GM12878 (cell line): ENCODE results near the gene SCMH1. TPM values are rescaled to one million over a fixed set of nuclear protein-coding genes. Genes with fewer than 3 reads are reported as not detected.

Experiments used
- ATAC-seq: fragments of 200-7000 bp; cut with Tn5 transposase; 3 replicates; pipeline ENCODE4 v1.9.1; 2020; ENCODE audit warnings: mild to moderate bottlenecking, moderate library complexity
- BruUV-seq: library from RNA; stranded (reverse); fragments of 400-500 nt; replicated peaks from 2 replicates; lab custom pipeline; 2021; lab: Mats Ljungman, UMichigan
- CTCF ChIA-PET: fragments of 300-600 bp; sonication (Branson Sonifier 250); formaldehyde crosslinking; extraction: SDS; loops from one replicate; lab custom pipeline; 2021; ENCODE audit warnings: inconsistent platforms; lab: Yijun Ruan, JAX
- POLR2A ChIA-PET: fragments of 350-600 bp; formaldehyde crosslinking; extraction: SDS; loops from one replicate; lab custom pipeline; 2021; ENCODE audit warnings: inconsistent platforms; lab: Charles Lee
- RAD21 ChIA-PET: fragments of 300-600 bp; sonication (Branson Sonifier 250); formaldehyde crosslinking; loops from one replicate; lab custom pipeline; 2023; ENCODE audit warnings: antibody characterized with exemption; ENCODE audit not compliant: unreplicated experiment; lab: Charles Lee
- SMC1A ChIA-PET: fragments of 300-600 bp; sonication (Branson Sonifier 250); formaldehyde crosslinking; loops from one replicate; lab custom pipeline; 2023; ENCODE audit not compliant: unreplicated experiment, uncharacterized antibody; lab: Charles Lee
- DNase-seq: peaks from one replicate; pipeline ENCODE4 v3.0.0-alpha.2; 2011; ENCODE audit warnings: low read depth, low spot score
- FAIRE-seq: peaks from 3 replicates; lab custom pipeline; 2011; peaks lifted over from hg19 to GRCh38; lab: Jason Lieb, UNC
- H2AFZ ChIP-seq: 2 replicates; pipeline ENCODE4 v1.6.0; 2011; ENCODE audit warnings: low read depth, low read length, control low read depth; ENCODE audit not compliant: control insufficient read depth
- H3K27ac ChIP-seq: 2 replicates; pipeline ENCODE4 v1.5.1; 2011; ENCODE audit warnings: control low read depth; ENCODE audit not compliant: control insufficient read depth, insufficient read depth
- H3K27me3 ChIP-seq, 2 experiments: replicated peaks in 1 of 2; 2 replicates each; pipeline versions ENCODE4 v1.6.0 to v1.6.1; 2011; ENCODE audit warnings: low read length in 1 of 2; ENCODE audit not compliant: control insufficient read depth in 2 of 2, insufficient read depth in 2 of 2
- H3K36me3 ChIP-seq, 2 experiments: 2 replicates each; pipeline ENCODE4 v1.5.1; 2011; ENCODE audit warnings: low read length in 1 of 2; ENCODE audit not compliant: control insufficient read depth in 2 of 2, insufficient read depth in 2 of 2
- H3K4me1 ChIP-seq: 2 replicates; pipeline ENCODE4 v1.6.1; 2011; ENCODE audit warnings: mild to moderate bottlenecking, low read length, moderate library complexity, mixed read lengths; ENCODE audit not compliant: control insufficient read depth, insufficient read depth
- H3K4me2 ChIP-seq: 2 replicates; pipeline ENCODE4 v1.6.0; 2011; ENCODE audit warnings: control low read depth; ENCODE audit not compliant: control insufficient read depth, insufficient read depth
- H3K4me3 ChIP-seq: fragments of 200-600 bp; sonication (generic); 2 replicates; pipeline ENCODE4 v1.5.1; 2016
- H3K79me2 ChIP-seq: 2 replicates; pipeline ENCODE4 v1.6.0; 2011; ENCODE audit warnings: low read length; ENCODE audit not compliant: control insufficient read depth, insufficient read depth
- H3K9ac ChIP-seq: 2 replicates; pipeline ENCODE4 v1.8.0; 2011; ENCODE audit warnings: low read length, control low read depth, mixed read lengths; ENCODE audit not compliant: control insufficient read depth, insufficient read depth
- H3K9me3 ChIP-seq: replicated peaks from 3 replicates; pipeline ENCODE4 v1.5.1; 2011; ENCODE audit warnings: mild to moderate bottlenecking, low read length; ENCODE audit not compliant: control insufficient read depth, insufficient read depth
- H4K20me1 ChIP-seq: 2 replicates; pipeline ENCODE4 v1.6.0; 2011; ENCODE audit not compliant: control insufficient read depth, insufficient read depth
- HDAC2 ChIP-seq: fragments of 200-600 bp; sonication (generic); IDR thresholded peaks from 2 replicates; pipeline ENCODE4 v1.6.1; 2017
- IRF4 ChIP-seq: IDR thresholded peaks from 2 replicates; pipeline ENCODE4 v1.6.1; 2011; ENCODE audit warnings: low read depth, low read length
- NBN ChIP-seq: fragments of 450-650 bp; IDR thresholded peaks from 2 replicates; pipeline ENCODE4 v1.6.1; 2016
- NFIC ChIP-seq: IDR thresholded peaks from 2 replicates; pipeline ENCODE4 v1.6.1; 2012; ENCODE audit warnings: low read depth, mild to moderate bottlenecking, inconsistent platforms, low read length, moderate library complexity
- PAX5 ChIP-seq: IDR thresholded peaks from 2 replicates; pipeline ENCODE4 v1.6.1; 2011; ENCODE audit warnings: low read depth, low read length, borderline replicate concordance
- RELA ChIP-seq: fragments of 450-650 bp; IDR thresholded peaks from 2 replicates; pipeline ENCODE4 v1.8.0; 2014; ENCODE audit warnings: borderline replicate concordance; ENCODE audit not compliant: partially characterized antibody
- SMARCA5 ChIP-seq: fragments of 450-650 bp; IDR thresholded peaks from 2 replicates; pipeline ENCODE4 v1.6.1; 2017; ENCODE audit warnings: mild to moderate bottlenecking
- SMC3 ChIP-seq: IDR thresholded peaks from 2 replicates; pipeline ENCODE4 v1.6.1; 2011; ENCODE audit warnings: low read length, improper control_type of control experiment, borderline replicate concordance
- SUZ12 ChIP-seq: fragments of 200-600 bp; sonication (generic); IDR thresholded peaks from one replicate; pipeline ENCODE4 v1.6.1; 2018; ENCODE audit warnings: antibody characterized with exemption, mild to moderate bottlenecking; ENCODE audit not compliant: unreplicated experiment
- ZNF217 ChIP-seq: fragments of 450-650 bp; IDR thresholded peaks from 2 replicates; pipeline ENCODE4 v1.6.1; 2017; ENCODE audit warnings: antibody characterized with exemption, mild to moderate bottlenecking
- ZSCAN29 ChIP-seq: fragments of 450-650 bp; IDR thresholded peaks from 2 replicates; pipeline ENCODE4 v1.6.1; 2017; ENCODE audit warnings: mild to moderate bottlenecking, moderate library complexity
- WGBS: methylation state at CpG from one replicate; pipeline ENCODE4 v1.1.6; 2016; ENCODE audit warnings: low lambda C conversion rate; ENCODE audit not compliant: insufficient replicate concordance, insufficient coverage; ENCODE audit errors: missing lambda C conversion rate; 5-methylcytosine and 5-hydroxymethylcytosine counted together
- in situ Hi-C: fragments of 300-500 bp; cut with MboI; formaldehyde crosslinking; loops from 9 replicates; pipeline ENCODE4 v1.14.3; 2018; ENCODE audit warnings: mixed read lengths
- intact Hi-C: fragments of 100-400 bp; cut with micrococcal nuclease; formaldehyde crosslinking; loops from one replicate; pipeline ENCODE4 v1.14.2; 2022; ENCODE audit not compliant: unreplicated experiment
- polyA plus RNA-seq, 11 experiments: library from polyadenylated mRNA; depleted of rRNA in 4 of 11; unstranded in 6 of 11; stranded (reverse) in 5 of 11; fragments of >200 nt; fragmentation: Nextera tagmentation in 4 of 11; fragmentation: Illumina TruSeq in 1 of 11; extraction: Ambion mirVana in 4 of 11; extraction: Trizol in 1 of 11; gene quantifications; 1 replicate in 1 of 11; 2 replicates in 10 of 11; pipeline versions ENCODE4 v1.2.1 to v1.2.3, GENCODE V29; 2011 to 2016; ENCODE audit warnings: inconsistent platforms in 2 of 11, missing spikeins in 2 of 11, low read depth in 1 of 11
- total RNA-seq, 4 experiments: library from RNA; depleted of rRNA in 3 of 4; stranded (reverse); fragments of >200 nt in 3 of 4; fragmentation: Illumina TruSeq in 1 of 4; extraction: Trizol in 1 of 4; gene quantifications; 2 replicates each; pipeline versions ENCODE4 v1.2.1 to v1.2.3, GENCODE V29; 2013 to 2021
- TF ChIP-seq, protein P1 (sequence below): fragments of 450-650 bp; IDR thresholded peaks from 2 replicates; pipeline ENCODE4 v1.6.1; 2016; ENCODE audit warnings: mild to moderate bottlenecking
- TF ChIP-seq, protein P2 (sequence below): fragments of 450-650 bp; IDR thresholded peaks from 2 replicates; pipeline ENCODE4 v1.6.1; 2017; ENCODE audit warnings: antibody characterized with exemption, mild to moderate bottlenecking, moderate library complexity
- TF ChIP-seq, protein P3 (sequence below): IDR thresholded peaks from 2 replicates; pipeline ENCODE4 v1.6.1; 2012; ENCODE audit warnings: mild to moderate bottlenecking, low read depth, low read length

Gene SCMH1
- total and polyA plus RNA-seq, 10 of the 15 experiments (the other 5 are each of a cell fraction or from before 2014, with no cell fraction given) = 7.5 to 44.1 (median 27.8) TPM

DNA sequence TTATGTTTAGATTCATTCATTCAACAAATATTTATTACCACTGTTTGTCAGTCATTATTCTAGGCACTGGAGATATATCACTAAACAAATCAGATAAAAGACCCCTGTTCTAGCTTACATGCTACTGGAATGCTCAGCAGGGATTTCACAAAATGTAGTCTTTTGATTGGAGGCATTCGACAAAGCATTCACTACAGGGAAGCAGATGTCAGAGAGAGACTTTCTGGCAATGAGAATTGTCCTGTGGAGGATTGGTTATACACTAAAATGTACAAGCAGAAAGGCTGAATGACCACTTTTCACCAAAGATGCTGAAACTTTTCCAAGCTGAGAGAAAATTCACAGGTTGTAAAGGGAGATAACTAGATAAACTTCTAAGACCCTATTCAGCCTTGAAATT lies 57.7 kb downstream of the SCMH1 start:
- in situ Hi-C loops (no loop called here), intact Hi-C loops (no loop called here)
- DNase-seq (no peak), ATAC-seq (no peak), FAIRE-seq (no peak)
- no peaks in the 10 kb centered on the region for H3K27me3 ChIP-seq
- CTCF ChIA-PET = interaction anchor here (1.3 kb wide), 1 partner anchor 11 kb away, joined by 5 read pairs; no protein-coding TSS in a partner anchor
- POLR2A ChIA-PET = no interaction called here
- BruUV-seq = no TSS peak
- H3K4me3 ChIP-seq = no peak overlapping the region
- H3K79me2 ChIP-seq = no peaks in the 10 kb centered on the region; the same call in 1 of the 2 replicates
- no peak overlapping the region for H2AFZ ChIP-seq
- H3K27ac ChIP-seq = no peak overlapping the region
- H3K9ac ChIP-seq = no peak overlapping the region
- H3K36me3 ChIP-seq = peaks cover 0 to 6% of the 10 kb centered on the region in 2 experiments; a peak in 1 of 4 replicates
- SMC1A ChIA-PET = interaction anchor here (1.2 kb wide), 1 partner anchor 11 kb away, joined by 3 read pairs; no protein-coding TSS in a partner anchor
- H3K4me2 ChIP-seq = no peak overlapping the region
- H4K20me1 ChIP-seq = no peaks in the 10 kb centered on the region
- RAD21 ChIA-PET = no interaction called here
- WGBS = 100% methylated on average over 1 of the region's 1 CpG
- H3K4me1 ChIP-seq = no peaks in the 10 kb centered on the region
- H3K9me3 ChIP-seq = no peaks in the 10 kb centered on the region
- TF ChIP-seq SMC3 (no peak), HDAC2 (no peak), SUZ12 (no peak), IRF4 (no peak), PAX5 (no peak), SMARCA5 (no peak), NFIC (no peak), NBN (no peak), ZSCAN29 (no peak), RELA (no peak), ZNF217 (no peak)
- TF ChIP-seq, protein P1, sequence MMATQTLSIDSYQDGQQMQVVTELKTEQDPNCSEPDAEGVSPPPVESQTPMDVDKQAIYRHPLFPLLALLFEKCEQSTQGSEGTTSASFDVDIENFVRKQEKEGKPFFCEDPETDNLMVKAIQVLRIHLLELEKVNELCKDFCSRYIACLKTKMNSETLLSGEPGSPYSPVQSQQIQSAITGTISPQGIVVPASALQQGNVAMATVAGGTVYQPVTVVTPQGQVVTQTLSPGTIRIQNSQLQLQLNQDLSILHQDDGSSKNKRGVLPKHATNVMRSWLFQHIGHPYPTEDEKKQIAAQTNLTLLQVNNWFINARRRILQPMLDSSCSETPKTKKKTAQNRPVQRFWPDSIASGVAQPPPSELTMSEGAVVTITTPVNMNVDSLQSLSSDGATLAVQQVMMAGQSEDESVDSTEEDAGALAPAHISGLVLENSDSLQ = no peak
- TF ChIP-seq, protein P2, sequence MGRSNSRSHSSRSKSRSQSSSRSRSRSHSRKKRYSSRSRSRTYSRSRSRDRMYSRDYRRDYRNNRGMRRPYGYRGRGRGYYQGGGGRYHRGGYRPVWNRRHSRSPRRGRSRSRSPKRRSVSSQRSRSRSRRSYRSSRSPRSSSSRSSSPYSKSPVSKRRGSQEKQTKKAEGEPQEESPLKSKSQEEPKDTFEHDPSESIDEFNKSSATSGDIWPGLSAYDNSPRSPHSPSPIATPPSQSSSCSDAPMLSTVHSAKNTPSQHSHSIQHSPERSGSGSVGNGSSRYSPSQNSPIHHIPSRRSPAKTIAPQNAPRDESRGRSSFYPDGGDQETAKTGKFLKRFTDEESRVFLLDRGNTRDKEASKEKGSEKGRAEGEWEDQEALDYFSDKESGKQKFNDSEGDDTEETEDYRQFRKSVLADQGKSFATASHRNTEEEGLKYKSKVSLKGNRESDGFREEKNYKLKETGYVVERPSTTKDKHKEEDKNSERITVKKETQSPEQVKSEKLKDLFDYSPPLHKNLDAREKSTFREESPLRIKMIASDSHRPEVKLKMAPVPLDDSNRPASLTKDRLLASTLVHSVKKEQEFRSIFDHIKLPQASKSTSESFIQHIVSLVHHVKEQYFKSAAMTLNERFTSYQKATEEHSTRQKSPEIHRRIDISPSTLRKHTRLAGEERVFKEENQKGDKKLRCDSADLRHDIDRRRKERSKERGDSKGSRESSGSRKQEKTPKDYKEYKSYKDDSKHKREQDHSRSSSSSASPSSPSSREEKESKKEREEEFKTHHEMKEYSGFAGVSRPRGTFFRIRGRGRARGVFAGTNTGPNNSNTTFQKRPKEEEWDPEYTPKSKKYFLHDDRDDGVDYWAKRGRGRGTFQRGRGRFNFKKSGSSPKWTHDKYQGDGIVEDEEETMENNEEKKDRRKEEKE = no peak
- TF ChIP-seq, protein P3, sequence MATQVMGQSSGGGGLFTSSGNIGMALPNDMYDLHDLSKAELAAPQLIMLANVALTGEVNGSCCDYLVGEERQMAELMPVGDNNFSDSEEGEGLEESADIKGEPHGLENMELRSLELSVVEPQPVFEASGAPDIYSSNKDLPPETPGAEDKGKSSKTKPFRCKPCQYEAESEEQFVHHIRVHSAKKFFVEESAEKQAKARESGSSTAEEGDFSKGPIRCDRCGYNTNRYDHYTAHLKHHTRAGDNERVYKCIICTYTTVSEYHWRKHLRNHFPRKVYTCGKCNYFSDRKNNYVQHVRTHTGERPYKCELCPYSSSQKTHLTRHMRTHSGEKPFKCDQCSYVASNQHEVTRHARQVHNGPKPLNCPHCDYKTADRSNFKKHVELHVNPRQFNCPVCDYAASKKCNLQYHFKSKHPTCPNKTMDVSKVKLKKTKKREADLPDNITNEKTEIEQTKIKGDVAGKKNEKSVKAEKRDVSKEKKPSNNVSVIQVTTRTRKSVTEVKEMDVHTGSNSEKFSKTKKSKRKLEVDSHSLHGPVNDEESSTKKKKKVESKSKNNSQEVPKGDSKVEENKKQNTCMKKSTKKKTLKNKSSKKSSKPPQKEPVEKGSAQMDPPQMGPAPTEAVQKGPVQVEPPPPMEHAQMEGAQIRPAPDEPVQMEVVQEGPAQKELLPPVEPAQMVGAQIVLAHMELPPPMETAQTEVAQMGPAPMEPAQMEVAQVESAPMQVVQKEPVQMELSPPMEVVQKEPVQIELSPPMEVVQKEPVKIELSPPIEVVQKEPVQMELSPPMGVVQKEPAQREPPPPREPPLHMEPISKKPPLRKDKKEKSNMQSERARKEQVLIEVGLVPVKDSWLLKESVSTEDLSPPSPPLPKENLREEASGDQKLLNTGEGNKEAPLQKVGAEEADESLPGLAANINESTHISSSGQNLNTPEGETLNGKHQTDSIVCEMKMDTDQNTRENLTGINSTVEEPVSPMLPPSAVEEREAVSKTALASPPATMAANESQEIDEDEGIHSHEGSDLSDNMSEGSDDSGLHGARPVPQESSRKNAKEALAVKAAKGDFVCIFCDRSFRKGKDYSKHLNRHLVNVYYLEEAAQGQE = no peak
